ENCODE results near the gene ONECUT1. TPM values are rescaled to one million over a fixed set of nuclear protein-coding genes. Genes with fewer than 3 reads are reported as not detected.
A peak's percentile ranks its signal among the peaks of the same experiment; 100 is the strongest.

ONECUT1 gene
- total RNA-seq, 2 experiments from 2014 or later: 0.15 to 0.25 TPM

DNA sequence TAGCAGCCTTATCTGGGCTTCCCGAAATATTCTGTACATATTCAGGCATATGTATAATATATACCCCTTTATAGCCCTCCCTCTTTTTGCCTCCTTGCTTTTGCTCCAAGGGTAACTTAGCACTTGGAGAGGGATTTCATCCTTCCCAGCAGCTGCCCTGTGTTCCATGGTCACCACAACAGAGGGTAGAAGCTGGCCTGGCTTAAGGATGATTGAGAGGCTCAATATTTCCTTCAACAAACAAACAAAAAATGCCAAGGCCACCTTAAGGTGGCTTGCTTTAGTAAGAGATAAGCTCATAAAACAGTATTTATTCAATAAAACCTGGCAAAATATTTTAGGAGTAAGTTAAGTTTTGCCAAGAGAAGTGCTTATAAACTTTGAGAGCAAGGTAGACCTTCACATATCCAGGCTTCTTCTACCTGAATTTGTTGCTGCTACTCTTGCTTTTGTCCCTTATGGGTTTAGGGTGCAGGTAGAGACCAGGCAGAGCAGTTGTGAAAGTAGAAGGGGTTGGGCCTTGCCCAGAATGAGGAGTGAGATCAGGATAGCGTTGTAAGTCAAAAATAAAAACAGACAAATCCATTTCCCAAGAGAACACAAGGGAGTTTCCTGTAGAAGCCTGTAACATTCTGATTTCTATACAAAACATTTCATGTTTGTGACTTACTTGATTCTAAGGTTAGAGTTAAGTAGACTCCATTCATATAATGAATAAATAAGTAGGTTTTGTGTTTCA, 58.2 kb downstream of the ONECUT1 start:
- intact Hi-C loops (cut with micrococcal nuclease; ENCODE audit: unreplicated experiment): loop anchor here (5.0 kb wide), 2 partner anchors 150 to 265 kb away; no protein-coding TSS in a partner anchor
- POLR2A ChIA-PET: interaction anchor here (0.5 to 3.5 kb wide), 13 partner anchors 18 to 481 kb away, joined by 3 to 43 read pairs (median 4); partner anchors contain the start of gene ATOSA
- H3K27ac ChIP-seq (ENCODE audit: low read depth, low read length, poor library complexity, severe bottlenecking): no peak overlapping the region
- peak overlapping the region; percentile 70 for H2AFZ ChIP-seq (ENCODE audit: low read length)
- H3K9me3 ChIP-seq (ENCODE audit: low read length): no peaks in the 10 kb centered on the region
- CTCF ChIA-PET (ENCODE audit: unreplicated experiment): interaction anchor here (3.1 kb wide), 1 partner anchor 475 kb away, joined by 10 read pairs; no protein-coding TSS in a partner anchor
- peaks cover 65% of the 10 kb centered on the region for H3K4me1 ChIP-seq (ENCODE audit: insufficient read depth, low read length, poor library complexity, severe bottlenecking)
- no TSS peak for BruUV-seq (replicated peaks)
- no peaks in the 10 kb centered on the region; the same call in 1 of the 2 replicates for H3K36me3 ChIP-seq (ENCODE audit: insufficient read depth, low read length)
- H3K4me3 ChIP-seq (ENCODE audit: low read depth, low read length, poor library complexity, severe bottlenecking): no peak overlapping the region
- H3K4me2 ChIP-seq (ENCODE audit: low read length): no peak overlapping the region
- no peaks in the 10 kb centered on the region for H4K20me1 ChIP-seq (ENCODE audit: insufficient read depth, low read length)
- H3K79me2 ChIP-seq (ENCODE audit: insufficient read depth, low read depth, low read length): no peaks in the 10 kb centered on the region
- H3K9me2 ChIP-seq (ENCODE audit: insufficient read depth, low read length): no peaks in the 10 kb centered on the region
- DNase-seq (ENCODE audit: low spot score): no peak
- TF ChIP-seq, protein P1, sequence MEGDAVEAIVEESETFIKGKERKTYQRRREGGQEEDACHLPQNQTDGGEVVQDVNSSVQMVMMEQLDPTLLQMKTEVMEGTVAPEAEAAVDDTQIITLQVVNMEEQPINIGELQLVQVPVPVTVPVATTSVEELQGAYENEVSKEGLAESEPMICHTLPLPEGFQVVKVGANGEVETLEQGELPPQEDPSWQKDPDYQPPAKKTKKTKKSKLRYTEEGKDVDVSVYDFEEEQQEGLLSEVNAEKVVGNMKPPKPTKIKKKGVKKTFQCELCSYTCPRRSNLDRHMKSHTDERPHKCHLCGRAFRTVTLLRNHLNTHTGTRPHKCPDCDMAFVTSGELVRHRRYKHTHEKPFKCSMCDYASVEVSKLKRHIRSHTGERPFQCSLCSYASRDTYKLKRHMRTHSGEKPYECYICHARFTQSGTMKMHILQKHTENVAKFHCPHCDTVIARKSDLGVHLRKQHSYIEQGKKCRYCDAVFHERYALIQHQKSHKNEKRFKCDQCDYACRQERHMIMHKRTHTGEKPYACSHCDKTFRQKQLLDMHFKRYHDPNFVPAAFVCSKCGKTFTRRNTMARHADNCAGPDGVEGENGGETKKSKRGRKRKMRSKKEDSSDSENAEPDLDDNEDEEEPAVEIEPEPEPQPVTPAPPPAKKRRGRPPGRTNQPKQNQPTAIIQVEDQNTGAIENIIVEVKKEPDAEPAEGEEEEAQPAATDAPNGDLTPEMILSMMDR (conservative IDR thresholded peaks at IDR 0.05; ENCODE audit: low read length): no peak
- TF ChIP-seq EZH2phosphoT487 (IDR thresholded peaks at IDR 0.05; ENCODE audit: borderline replicate concordance, low read depth, low read length): no peak

DNA sequence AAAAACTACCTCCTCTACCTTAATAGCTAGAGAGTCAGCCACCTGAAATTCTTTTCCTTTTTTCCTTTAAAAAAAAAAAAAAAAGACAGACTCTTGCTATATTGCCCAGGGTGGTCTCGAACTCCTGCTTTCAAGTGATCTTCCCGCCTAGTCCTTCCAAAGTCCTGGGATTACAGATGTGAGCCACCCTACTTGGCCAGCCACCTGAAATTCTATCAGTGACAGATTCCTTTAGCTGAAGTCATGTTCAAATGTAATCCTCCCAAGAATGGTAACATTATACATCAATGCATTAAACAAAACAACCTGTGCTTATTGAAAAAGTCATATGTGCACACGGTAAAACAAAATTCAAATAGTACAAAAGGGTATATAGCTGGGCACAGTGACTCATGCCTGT, 59.1 kb downstream of the ONECUT1 start:
- 0 out of 2 replicates have a peak overlapping the region, but pooled peaks have one; percentile 53 for H3K4me2 ChIP-seq (ENCODE audit: low read length)
- H3K4me1 ChIP-seq (ENCODE audit: insufficient read depth, low read length, poor library complexity, severe bottlenecking): peaks cover 65% of the 10 kb centered on the region
- no peak overlapping the region for H3K4me3 ChIP-seq (ENCODE audit: low read depth, low read length, poor library complexity, severe bottlenecking)
- POLR2A ChIA-PET: interaction anchor here (0.5 to 3.5 kb wide), 15 partner anchors 19 to 476 kb away, joined by 3 to 43 read pairs (median 4); partner anchors contain the start of gene ATOSA
- TF ChIP-seq EZH2phosphoT487 (IDR thresholded peaks at IDR 0.05; ENCODE audit: borderline replicate concordance, low read depth, low read length): no peak
- TF ChIP-seq, protein P1 (conservative IDR thresholded peaks at IDR 0.05; ENCODE audit: low read length): no peak
- H3K36me3 ChIP-seq (ENCODE audit: insufficient read depth, low read length): no peaks in the 10 kb centered on the region; the same call in 1 of the 2 replicates
- H3K9me2 ChIP-seq (ENCODE audit: insufficient read depth, low read length): no peaks in the 10 kb centered on the region
- intact Hi-C loops (cut with micrococcal nuclease; ENCODE audit: unreplicated experiment): loop anchor here (5.0 kb wide), 2 partner anchors 149 to 264 kb away; no protein-coding TSS in a partner anchor
- no peaks in the 10 kb centered on the region for H4K20me1 ChIP-seq (ENCODE audit: insufficient read depth, low read length)
- no TSS peak for BruUV-seq (replicated peaks)
- CTCF ChIA-PET (ENCODE audit: unreplicated experiment): interaction anchor here (0.7 to 3.1 kb wide), 2 partner anchors 50 to 474 kb away, joined by 3 to 10 read pairs; no protein-coding TSS in a partner anchor
- no peaks in the 10 kb centered on the region for H3K79me2 ChIP-seq (ENCODE audit: insufficient read depth, low read depth, low read length)
- H3K27ac ChIP-seq (ENCODE audit: low read depth, low read length, poor library complexity, severe bottlenecking): peak overlapping the region; percentile 65
- H2AFZ ChIP-seq (ENCODE audit: low read length): peak overlapping the region; percentile 92; the same call in 1 of the 2 replicates
- no peaks in the 10 kb centered on the region for H3K9me3 ChIP-seq (ENCODE audit: low read length)
- DNase-seq (ENCODE audit: low spot score): no peak

Measured in OCI-LY7 (cell line).